SIG-M5 treated with dmso at 0.1 percent for 504 hours (cell line): ENCODE data around the gene TTN.

ENCODE experiments used
- DNase-seq: peaks from one replicate; lab custom pipeline; 2025; ENCODE audit not compliant: unreplicated experiment; lab: John Stamatoyannopoulos, UW

TTN gene

GRCh38 chr2:178811901-178812300 lies 4.7 kb upstream of the TTN start:
- DNase-seq: no peak

- DNase-seq: no peak
These were observed 3.8 kb upstream of the TTN start for GRCh38 chr2:178811045-178811444.

GRCh38 chr2:178810422-178810821 lies 3.2 kb upstream of the TTN start:
- DNase-seq: no peak

- DNase-seq: no peak
These were observed 680 bp downstream of the TTN start for GRCh38 chr2:178806543-178806942.

- DNase-seq: no peak
These were observed 1.8 kb downstream of the TTN start for GRCh38 chr2:178805457-178805856.

GRCh38 chr2:178804791-178805190 lies 2.4 kb downstream of the TTN start:
- peak; percentile 49 for DNase-seq

- DNase-seq: no peak
These were observed 6.7 kb downstream of the TTN start for GRCh38 chr2:178800510-178800909.

- DNase-seq: no peak
These were observed 7.9 kb downstream of the TTN start for GRCh38 chr2:178799305-178799704.

- DNase-seq: peak; percentile 32
These were observed 11.0 kb downstream of the TTN start for GRCh38 chr2:178796079-178796677.

GRCh38 chr2:178787934-178788333 lies 19.3 kb downstream of the TTN start:
- DNase-seq: no peak

GRCh38 chr2:178787155-178787554 lies 20.1 kb downstream of the TTN start:
- DNase-seq: no peak

GRCh38 chr2:178783889-178784288 lies 23.3 kb downstream of the TTN start:
- DNase-seq: no peak

GRCh38 chr2:178782236-178782635 lies 25.0 kb downstream of the TTN start:
- no peak for DNase-seq

GRCh38 chr2:178777577-178777976 lies 29.6 kb downstream of the TTN start:
- DNase-seq: no peak

- DNase-seq: no peak
These were observed 30.5 kb downstream of the TTN start for GRCh38 chr2:178776751-178777150.

GRCh38 chr2:178775975-178776374 lies 31.2 kb downstream of the TTN start:
- no peak for DNase-seq

GRCh38 chr2:178770518-178770917 lies 36.7 kb downstream of the TTN start:
- no peak for DNase-seq

GRCh38 chr2:178767094-178768060 lies 39.8 kb downstream of the TTN start:
- no peak for DNase-seq

- DNase-seq: no peak
These were observed 43.1 kb downstream of the TTN start for GRCh38 chr2:178764097-178764496.

GRCh38 chr2:178761759-178762371 lies 45.4 kb downstream of the TTN start:
- peak; percentile 45 for DNase-seq

GRCh38 chr2:178756843-178757242 lies 50.4 kb downstream of the TTN start:
- no peak for DNase-seq

- no peak for DNase-seq
These were observed 50.9 kb downstream of the TTN start for GRCh38 chr2:178756343-178756742.
